ENCODE data around the gene PSTPIP1. TPM values are rescaled to one million over a fixed set of nuclear protein-coding genes. Genes with fewer than 3 reads are reported as not detected.
A peak's percentile ranks its signal among the peaks of the same experiment; 100 is the strongest.

PSTPIP1 gene
- total RNA-seq, 6 donors from 2014 or later: 7.0 to 69.1 (median 20.2) TPM

DNA sequence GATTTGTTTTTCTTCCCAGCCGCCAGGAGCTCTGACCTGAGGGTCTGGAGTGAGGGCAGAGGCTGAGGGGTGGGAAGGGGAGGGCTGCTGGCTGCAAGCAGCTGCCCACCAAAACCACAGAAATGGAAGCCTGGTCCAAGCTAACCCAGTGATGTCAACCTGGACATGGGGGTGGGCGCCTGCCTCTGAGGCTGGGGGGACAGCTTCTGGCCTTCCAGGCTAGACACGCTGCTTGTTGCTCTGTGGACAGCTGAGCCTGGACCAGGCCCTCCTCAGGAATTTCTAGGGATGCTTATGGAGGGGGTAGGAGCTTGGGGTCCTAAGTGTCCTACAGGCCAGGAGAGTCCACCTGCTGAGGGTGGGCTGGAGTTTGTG, 21.4 kb downstream of the PSTPIP1 start:
- H3K4me3 ChIP-seq: no peak overlapping the region
- no peaks in the 10 kb centered on the region for H3K36me3 ChIP-seq
- peak overlapping the region in 1 of 4 donors; percentile 72 for H3K27ac ChIP-seq
- peaks cover 4 to 25% (median 17%) of the 10 kb centered on the region in 4 donors for H3K4me1 ChIP-seq
- H3K27me3 ChIP-seq: no peaks in the 10 kb centered on the region
- no peak for DNase-seq
- TF ChIP-seq POLR2A (IDR thresholded peaks at IDR 0.05) (no peak), EP300 (IDR thresholded peaks at IDR 0.05) (no peak), POLR2AphosphoS5 (IDR thresholded peaks at IDR 0.05) (no peak)
- TF ChIP-seq, protein P1, sequence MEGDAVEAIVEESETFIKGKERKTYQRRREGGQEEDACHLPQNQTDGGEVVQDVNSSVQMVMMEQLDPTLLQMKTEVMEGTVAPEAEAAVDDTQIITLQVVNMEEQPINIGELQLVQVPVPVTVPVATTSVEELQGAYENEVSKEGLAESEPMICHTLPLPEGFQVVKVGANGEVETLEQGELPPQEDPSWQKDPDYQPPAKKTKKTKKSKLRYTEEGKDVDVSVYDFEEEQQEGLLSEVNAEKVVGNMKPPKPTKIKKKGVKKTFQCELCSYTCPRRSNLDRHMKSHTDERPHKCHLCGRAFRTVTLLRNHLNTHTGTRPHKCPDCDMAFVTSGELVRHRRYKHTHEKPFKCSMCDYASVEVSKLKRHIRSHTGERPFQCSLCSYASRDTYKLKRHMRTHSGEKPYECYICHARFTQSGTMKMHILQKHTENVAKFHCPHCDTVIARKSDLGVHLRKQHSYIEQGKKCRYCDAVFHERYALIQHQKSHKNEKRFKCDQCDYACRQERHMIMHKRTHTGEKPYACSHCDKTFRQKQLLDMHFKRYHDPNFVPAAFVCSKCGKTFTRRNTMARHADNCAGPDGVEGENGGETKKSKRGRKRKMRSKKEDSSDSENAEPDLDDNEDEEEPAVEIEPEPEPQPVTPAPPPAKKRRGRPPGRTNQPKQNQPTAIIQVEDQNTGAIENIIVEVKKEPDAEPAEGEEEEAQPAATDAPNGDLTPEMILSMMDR (IDR thresholded peaks at IDR 0.05): no peak
- WGBS, 2 donors: 100% methylated on average over 1 of the region's 3 CpGs; no CpG with 5 or more reads in 1 of the 2 donors
- no peak for ATAC-seq (ENCODE audit: low FRiP score in 2 of 2)
- no peaks in the 10 kb centered on the region for H3K9me3 ChIP-seq

DNA sequence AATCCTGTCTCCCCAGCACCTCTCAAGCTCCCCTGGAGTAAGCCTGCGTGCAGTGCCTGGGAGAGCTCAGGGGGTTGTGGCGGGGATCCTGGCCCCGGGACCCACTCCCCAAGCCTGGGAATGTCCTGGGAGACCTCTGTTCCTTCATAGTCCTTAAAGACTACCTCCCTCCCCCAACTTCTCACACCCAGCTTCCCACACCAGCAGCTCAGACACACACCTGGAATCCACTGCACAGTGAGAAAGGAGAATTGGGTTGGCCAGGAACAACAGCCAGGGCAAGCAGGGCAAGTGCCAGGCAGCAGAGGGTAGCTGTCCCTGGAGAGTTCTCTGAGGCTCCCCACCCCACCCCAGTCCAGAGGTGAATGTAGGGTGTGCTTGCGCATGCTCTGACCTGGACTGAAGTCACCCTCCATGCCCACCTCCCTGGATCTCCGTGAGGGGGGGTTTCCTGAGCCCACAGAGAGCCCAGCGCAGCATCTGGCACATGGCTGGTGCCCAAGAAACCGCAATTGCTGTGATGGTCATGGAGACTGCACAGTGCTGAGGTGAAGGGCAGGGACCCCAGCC, 22.2 kb downstream of the PSTPIP1 start:
- no peak overlapping the region for H3K27ac ChIP-seq
- H3K36me3 ChIP-seq: no peaks in the 10 kb centered on the region
- H3K4me1 ChIP-seq: peaks cover 4 to 27% (median 20%) of the 10 kb centered on the region in 4 donors
- DNase-seq (no peak), ATAC-seq (ENCODE audit: low FRiP score in 2 of 2) (no peak)
- TF ChIP-seq, protein P1 (IDR thresholded peaks at IDR 0.05): no peak
- TF ChIP-seq POLR2A (IDR thresholded peaks at IDR 0.05): no peak
- no peak for TF ChIP-seq POLR2AphosphoS5 (IDR thresholded peaks at IDR 0.05)
- no peak for TF ChIP-seq EP300 (IDR thresholded peaks at IDR 0.05)
- 79 to 85% methylated on average over 4 to 7 of the region's 7 CpGs for WGBS, 2 donors
- no peaks in the 10 kb centered on the region for H3K27me3 ChIP-seq
- no peak overlapping the region for H3K4me3 ChIP-seq
- H3K9me3 ChIP-seq: no peaks in the 10 kb centered on the region

DNA sequence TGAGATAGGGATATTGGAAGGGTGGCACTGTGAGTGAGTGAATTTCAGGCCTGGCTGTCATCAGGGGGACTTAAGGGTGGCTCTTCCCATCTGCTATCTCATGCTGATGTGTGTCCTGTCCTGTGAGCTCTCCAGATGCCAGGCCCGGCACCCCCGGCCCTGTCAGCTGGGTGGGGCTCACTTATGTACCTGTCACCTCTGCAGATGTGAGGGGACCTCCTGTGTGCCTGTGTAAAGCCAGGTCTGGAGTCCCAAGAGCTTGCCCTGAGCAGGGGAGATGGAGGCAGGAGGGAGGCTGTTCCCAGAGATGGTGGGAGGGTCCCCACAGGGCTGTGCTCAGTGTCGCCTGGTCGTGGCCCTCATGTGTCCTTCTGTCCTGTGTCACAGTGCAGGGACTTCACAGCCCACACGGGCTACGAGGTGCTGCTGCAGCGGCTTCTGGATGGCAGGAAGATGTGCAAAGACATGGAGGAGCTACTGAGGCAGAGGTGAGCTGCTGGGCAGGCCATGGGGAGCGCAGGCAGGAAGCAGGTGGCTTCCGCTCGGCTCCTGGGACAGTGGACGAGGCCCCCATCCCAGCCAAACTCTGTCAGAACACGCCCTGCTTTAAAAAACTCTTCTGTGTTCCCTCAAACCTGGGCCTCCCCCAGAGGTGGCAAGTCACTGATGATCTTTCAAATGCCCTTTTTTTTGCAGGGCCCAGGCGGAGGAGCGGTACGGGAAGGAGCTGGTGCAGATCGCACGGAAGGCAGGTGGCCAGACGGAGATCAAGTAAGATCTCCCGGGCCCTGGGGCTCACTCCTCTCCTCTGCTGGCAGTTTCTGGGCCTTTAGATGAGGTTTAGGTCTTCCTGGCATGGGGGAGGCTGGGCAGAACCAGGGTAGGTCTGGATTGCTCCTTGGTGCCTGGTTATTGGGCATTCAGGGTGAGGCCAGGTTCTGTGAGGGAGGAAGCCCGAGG, 23.1 kb downstream of the PSTPIP1 start:
- DNase-seq (no peak), ATAC-seq (ENCODE audit: low FRiP score in 2 of 2) (no peak)
- H3K27me3 ChIP-seq: no peaks in the 10 kb centered on the region
- H3K36me3 ChIP-seq: no peaks in the 10 kb centered on the region
- no peak overlapping the region for H3K27ac ChIP-seq
- no peaks in the 10 kb centered on the region for H3K9me3 ChIP-seq
- no peak for TF ChIP-seq POLR2A (IDR thresholded peaks at IDR 0.05)
- TF ChIP-seq POLR2AphosphoS5 (IDR thresholded peaks at IDR 0.05): no peak
- TF ChIP-seq, protein P1 (IDR thresholded peaks at IDR 0.05): no peak
- TF ChIP-seq EP300 (IDR thresholded peaks at IDR 0.05): no peak
- no peak overlapping the region for H3K4me3 ChIP-seq
- WGBS, 2 donors: 89 to 98% methylated on average over 9 to 19 of the region's 20 CpGs
- H3K4me1 ChIP-seq: peaks cover 4 to 27% (median 20%) of the 10 kb centered on the region in 4 donors

DNA sequence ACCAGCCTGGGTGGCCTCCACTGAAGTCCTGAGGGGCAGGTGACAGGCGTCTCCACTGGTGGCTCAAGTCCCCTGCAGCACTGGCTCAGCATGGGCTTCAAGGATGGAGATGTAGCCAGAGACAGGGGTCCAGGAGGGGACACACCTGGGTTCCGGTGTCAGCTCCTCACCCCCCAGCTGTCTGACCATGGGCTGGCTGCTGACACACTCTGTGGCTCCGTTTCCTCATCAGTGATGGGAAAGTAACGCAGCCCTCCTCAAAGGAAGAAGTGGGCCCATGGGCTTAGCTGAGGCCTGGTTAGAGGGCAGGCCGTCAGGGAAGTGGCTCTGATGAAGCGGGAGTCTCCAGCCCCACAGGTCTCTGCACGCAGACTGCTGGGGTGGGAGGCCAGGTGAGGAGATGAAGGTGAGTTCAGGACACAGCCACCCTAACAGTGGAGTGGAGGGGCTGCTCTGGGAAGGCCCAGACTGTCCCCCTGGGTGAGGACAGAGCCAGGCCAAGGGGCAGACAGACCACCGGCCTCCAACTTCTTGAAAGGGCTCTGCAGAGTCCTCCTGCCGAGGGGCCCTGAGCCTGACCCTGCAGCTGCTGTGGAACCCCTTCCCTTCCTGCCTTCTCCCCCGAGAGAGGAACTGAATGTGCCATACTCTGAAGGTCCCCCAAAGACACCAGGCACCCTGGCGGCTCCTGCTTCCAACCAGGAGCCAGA, 24.0 kb downstream of the PSTPIP1 start:
- ATAC-seq (ENCODE audit: low FRiP score in 2 of 2) (no peak), DNase-seq (no peak)
- Histone ChIP-seq H3K27me3 (no peaks in the 10 kb centered on the region), H3K4me1 (peaks cover 4 to 27% (median 15%) of the 10 kb centered on the region in 4 donors), H3K27ac (peak overlapping the region in 2 of 4 donors; percentile 12 to 39), H3K36me3 (no peaks in the 10 kb centered on the region), H3K4me3 (no peak overlapping the region), H3K9me3 (no peaks in the 10 kb centered on the region)
- WGBS, 2 donors: 73 to 77% methylated on average over 4 to 11 of the region's 11 CpGs
- TF ChIP-seq, protein P1 (IDR thresholded peaks at IDR 0.05): no peak
- TF ChIP-seq EP300 (IDR thresholded peaks at IDR 0.05) (no peak), POLR2A (IDR thresholded peaks at IDR 0.05) (no peak), POLR2AphosphoS5 (IDR thresholded peaks at IDR 0.05) (no peak)
